ENCODE results near the gene GNAI2. TPM values are rescaled to one million over a fixed set of nuclear protein-coding genes. Genes with fewer than 3 reads are reported as not detected.
"Not testable (repeated sequence)": the region's sequence is repeated elsewhere in the genome, so short reads cannot be mapped to it uniquely, and the experiment has no call there.

Gene GNAI2
- polyA plus RNA-seq, 1 donor = 181 TPM

GRCh38 chr3:50203809-50204803 is 31.9 kb upstream of the GNAI2 start:
- DNase-seq = no peak

GRCh38 chr3:50204804-50205412 is 31.1 kb upstream of the GNAI2 start, which contains the start of gene SLC38A3:
Gene SLC38A3 (plus strand): TSS chr3:50205271. CDS start chr3:50214200, 8,929 bp downstream.
- DNase-seq = no peak

- DNase-seq = no peak
These were observed 30.4 kb upstream of the GNAI2 start for GRCh38 chr3:50205413-50206276.

GRCh38 chr3:50207359-50208042 is 28.5 kb upstream of the GNAI2 start:
- DNase-seq = no peak

- no peak for DNase-seq
These were observed 27.2 kb upstream of the GNAI2 start for GRCh38 chr3:50208677-50209344.

- no peak for DNase-seq
These were observed 25.9 kb upstream of the GNAI2 start for GRCh38 chr3:50210176-50210509.

GRCh38 chr3:50210510-50211367 is 25.3 kb upstream of the GNAI2 start:
- no peak for DNase-seq

GRCh38 chr3:50211368-50211717 is 24.7 kb upstream of the GNAI2 start:
- not testable (repeated sequence) for DNase-seq

GRCh38 chr3:50211930-50212329 is 24.1 kb upstream of the GNAI2 start:
- DNase-seq = no peak

GRCh38 chr3:50212502-50212901 is 23.5 kb upstream of the GNAI2 start:
- DNase-seq = no peak

GRCh38 chr3:50212971-50213370 is 23.0 kb upstream of the GNAI2 start:
- no peak for DNase-seq

GRCh38 chr3:50213373-50213772 is 22.6 kb upstream of the GNAI2 start:
- no peak for DNase-seq

GRCh38 chr3:50214824-50215223 is 21.2 kb upstream of the GNAI2 start:
- no peak for DNase-seq

- DNase-seq = no peak
These were observed 20.5 kb upstream of the GNAI2 start for GRCh38 chr3:50215529-50215928.

- DNase-seq = no peak
These were observed 18.3 kb upstream of the GNAI2 start for GRCh38 chr3:50217681-50218080.

GRCh38 chr3:50218448-50218847 is 17.6 kb upstream of the GNAI2 start:
- no peak for DNase-seq

- DNase-seq = no peak
These were observed 16.7 kb upstream of the GNAI2 start for GRCh38 chr3:50219285-50219684.

GRCh38 chr3:50220109-50220508 is 15.9 kb upstream of the GNAI2 start:
- DNase-seq = no peak

- DNase-seq = no peak
These were observed 15.0 kb upstream of the GNAI2 start for GRCh38 chr3:50221051-50221410.

- no peak for DNase-seq
These were observed 14.4 kb upstream of the GNAI2 start for GRCh38 chr3:50221411-50222168.

All from left kidney (tissue), 2 donors.